ENCODE measurements around the gene FFAR3.

The FFAR3 gene

DNA sequence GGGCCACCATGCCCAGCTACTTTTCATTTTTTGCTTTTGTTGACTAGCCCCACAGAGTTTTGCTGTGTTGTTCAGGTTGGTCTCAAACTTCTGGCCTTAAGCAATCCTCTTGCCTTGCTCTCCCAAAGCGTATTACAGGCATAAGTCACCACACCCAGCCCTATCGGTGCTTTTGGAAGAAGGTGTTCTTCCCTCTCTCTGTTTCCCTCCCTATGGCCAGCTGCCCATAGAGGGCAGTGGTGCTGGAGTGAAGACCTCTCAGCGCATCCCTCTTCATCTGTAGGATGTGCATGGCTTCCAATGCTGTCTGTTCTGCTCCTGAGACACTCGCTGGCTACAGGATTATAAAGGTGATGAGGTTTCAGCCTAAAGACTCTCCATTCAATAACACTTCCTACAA, 30.6 kb upstream of the FFAR3 start:
- H3K4me3 Mint-ChIP-seq: no peak overlapping the region
- H3K27ac Mint-ChIP-seq: no peak overlapping the region
- no peak for DNase-seq
- H3K27me3 Mint-ChIP-seq (ENCODE audit: low read depth, poor library complexity): peaks cover 13% of the 10 kb centered on the region
- H3K4me1 Mint-ChIP-seq: peaks cover 10% of the 10 kb centered on the region
- no peaks in the 10 kb centered on the region for H3K9me3 Mint-ChIP-seq
- TF ChIP-seq CTCF (IDR thresholded peaks at IDR 0.05): no peak
- H3K36me3 Mint-ChIP-seq (ENCODE audit: low read depth): no peaks in the 10 kb centered on the region

DNA sequence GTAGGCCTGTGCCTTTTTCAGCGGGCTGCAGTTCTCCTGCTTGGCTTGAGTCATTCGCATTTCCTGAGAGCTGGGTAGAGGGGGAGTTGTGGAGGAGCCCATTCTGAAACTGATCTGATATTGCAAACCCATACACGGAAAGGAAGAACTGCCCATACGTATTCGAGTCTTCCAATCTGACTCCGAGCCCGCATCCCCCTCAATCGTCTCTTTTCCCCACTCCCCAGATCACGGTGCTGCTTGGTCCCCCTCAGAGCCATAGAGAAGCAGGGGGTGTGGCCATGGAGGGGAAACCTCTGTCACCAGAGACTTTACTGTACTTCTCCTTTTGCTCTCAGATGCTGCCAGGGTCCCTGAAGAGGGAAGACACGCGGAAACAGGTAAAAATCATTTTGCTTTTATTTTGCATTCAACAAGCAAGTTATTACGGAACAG, 29.4 kb upstream of the FFAR3 start, which contains the start of gene CD22:
Gene CD22 (plus strand): TSS at position 337 of the 435 bp plus-strand sequence. CDS start 2,854 bp downstream, outside the sequence.
- Mint-ChIP-seq H3K9me3 (no peaks in the 10 kb centered on the region), H3K27ac (peak within 1 kb of the TSS; percentile 30), H3K36me3 (ENCODE audit: low read depth) (no peaks in the 10 kb centered on the region), H3K4me1 (peaks cover 20% of the 10 kb centered on the region), H3K27me3 (ENCODE audit: low read depth, poor library complexity) (peaks cover 18% of the 10 kb centered on the region), H3K4me3 (no peak within 1 kb of the TSS)
- no peak for TF ChIP-seq CTCF (IDR thresholded peaks at IDR 0.05)
- DNase-seq: no peak

DNA sequence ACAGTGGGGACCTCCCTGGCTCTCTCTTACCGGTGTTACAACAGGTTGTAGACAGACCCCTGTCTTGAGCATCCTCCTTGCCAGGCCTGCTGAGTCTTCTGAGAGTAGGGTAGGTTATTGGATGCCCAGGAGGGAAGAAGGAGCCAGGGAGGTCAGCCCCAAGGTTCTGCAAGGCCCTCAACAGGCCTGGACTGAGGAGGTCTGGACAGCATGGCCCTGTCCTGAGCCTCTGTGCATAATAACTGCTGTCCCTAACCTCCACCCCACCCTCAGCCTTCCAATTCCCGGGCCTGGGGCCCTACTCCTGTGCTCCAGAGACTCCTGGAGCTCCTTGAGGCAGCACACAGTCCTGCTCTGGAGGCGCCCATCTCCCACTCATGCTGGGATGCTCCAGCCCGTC, 28.9 kb upstream of the FFAR3 start:
- H3K4me3 Mint-ChIP-seq: no peak overlapping the region
- no peak overlapping the region for H3K27ac Mint-ChIP-seq
- no peaks in the 10 kb centered on the region for H3K9me3 Mint-ChIP-seq
- H3K4me1 Mint-ChIP-seq: peaks cover 25% of the 10 kb centered on the region
- no peak for TF ChIP-seq CTCF (IDR thresholded peaks at IDR 0.05)
- H3K27me3 Mint-ChIP-seq (ENCODE audit: low read depth, poor library complexity): peaks cover 22% of the 10 kb centered on the region
- no peak for DNase-seq
- H3K36me3 Mint-ChIP-seq (ENCODE audit: low read depth): no peaks in the 10 kb centered on the region

GRCh38 chr19:35330475-35330874, 27.8 kb upstream of the FFAR3 start:
- H3K36me3 Mint-ChIP-seq (ENCODE audit: low read depth): no peaks in the 10 kb centered on the region
- TF ChIP-seq CTCF (IDR thresholded peaks at IDR 0.05): no peak
- DNase-seq: no peak
- no peaks in the 10 kb centered on the region for H3K9me3 Mint-ChIP-seq
- H3K27me3 Mint-ChIP-seq (ENCODE audit: low read depth, poor library complexity): peaks cover 23% of the 10 kb centered on the region
- H3K4me3 Mint-ChIP-seq: no peak overlapping the region
- no peak overlapping the region for H3K27ac Mint-ChIP-seq
- peaks cover 33% of the 10 kb centered on the region for H3K4me1 Mint-ChIP-seq

DNA sequence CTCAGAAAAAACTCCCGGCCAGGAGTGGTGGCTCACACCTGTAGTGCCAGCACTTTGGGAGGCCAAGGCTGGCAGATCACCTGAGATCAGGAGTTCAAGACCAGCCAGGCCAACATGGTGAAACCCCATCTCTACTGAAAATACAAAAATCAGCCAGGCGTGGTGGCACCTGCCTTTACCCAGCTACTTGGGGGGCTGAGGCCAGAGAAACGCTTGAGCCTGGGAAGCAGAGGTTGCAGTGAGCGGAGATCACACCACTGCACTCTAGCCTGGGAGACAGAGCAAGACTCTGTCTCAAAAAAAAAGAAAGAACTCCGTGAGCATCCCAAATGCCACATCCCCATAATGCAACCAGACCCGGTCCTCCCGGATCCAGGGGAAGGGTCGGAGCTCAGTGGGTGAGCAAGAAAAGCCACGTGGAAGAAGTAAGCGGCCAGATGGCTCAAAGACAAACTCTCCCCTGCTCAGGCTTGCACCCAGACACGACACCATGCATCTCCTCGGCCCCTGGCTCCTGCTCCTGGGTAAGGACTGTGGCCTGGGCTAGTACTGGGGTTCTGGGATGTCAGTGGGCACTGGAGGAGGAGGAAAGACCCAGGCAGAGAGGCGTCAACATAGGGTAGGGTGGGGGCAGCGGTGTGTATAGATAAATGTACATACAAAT, 26.6 kb upstream of the FFAR3 start:
- no peak for TF ChIP-seq CTCF (IDR thresholded peaks at IDR 0.05)
- Mint-ChIP-seq H3K27ac (no peak overlapping the region), H3K27me3 (ENCODE audit: low read depth, poor library complexity) (peaks cover 24% of the 10 kb centered on the region), H3K4me3 (no peak overlapping the region), H3K9me3 (no peaks in the 10 kb centered on the region), H3K36me3 (ENCODE audit: low read depth) (no peaks in the 10 kb centered on the region), H3K4me1 (peaks cover 43% of the 10 kb centered on the region)
- no peak for DNase-seq

- Mint-ChIP-seq H3K4me1 (peaks cover 54% of the 10 kb centered on the region), H3K27me3 (ENCODE audit: low read depth, poor library complexity) (peaks cover 23% of the 10 kb centered on the region), H3K4me3 (no peak overlapping the region), H3K9me3 (no peaks in the 10 kb centered on the region), H3K27ac (no peak overlapping the region), H3K36me3 (ENCODE audit: low read depth) (no peaks in the 10 kb centered on the region)
- DNase-seq: no peak
- TF ChIP-seq CTCF (IDR thresholded peaks at IDR 0.05): no peak
These were observed 25.4 kb upstream of the FFAR3 start for GRCh38 chr19:35332817-35333216.

Measured in nephron progenitor cell (in vitro differentiated cells).